HG03135 (cell line): ENCODE measurements around the gene SGIP1.
"Not testable (repeated sequence)": the region's sequence is repeated elsewhere in the genome, so short reads cannot be mapped to it uniquely, and the experiment has no call there.

Experiments
- ATAC-seq: cut with Tn5 transposase; IDR thresholded peaks from one replicate; pipeline ENCODE4 v1.9.1; 2021; ENCODE audit warnings: mild to moderate bottlenecking, moderate library complexity; ENCODE audit not compliant: unreplicated experiment

SGIP1 gene

GRCh38 chr1:66552287-66552686, 18.3 kb downstream of the SGIP1 start:
- ATAC-seq, result no peak

- no peak for ATAC-seq
Observed at GRCh38 chr1:66552829-66553228, 18.9 kb downstream of the SGIP1 start.

- ATAC-seq, result no peak
Observed at GRCh38 chr1:66553846-66554245, 19.9 kb downstream of the SGIP1 start.

GRCh38 chr1:66556161-66556611, 22.2 kb downstream of the SGIP1 start:
- no peak for ATAC-seq

- no peak for ATAC-seq
Observed at GRCh38 chr1:66557157-66557556, 23.2 kb downstream of the SGIP1 start.

- ATAC-seq, result no peak
Observed at GRCh38 chr1:66559517-66559916, 25.6 kb downstream of the SGIP1 start.

GRCh38 chr1:66562561-66562960, 28.6 kb downstream of the SGIP1 start:
- ATAC-seq, result no peak

GRCh38 chr1:66563094-66563800, 29.3 kb downstream of the SGIP1 start:
- ATAC-seq, result no peak

GRCh38 chr1:66563941-66564630, 30.1 kb downstream of the SGIP1 start:
- no peak for ATAC-seq

- ATAC-seq, result no peak
Observed at GRCh38 chr1:66570196-66570595, 36.2 kb downstream of the SGIP1 start.

- no peak for ATAC-seq
Observed at GRCh38 chr1:66571789-66572188, 37.8 kb downstream of the SGIP1 start.

GRCh38 chr1:66575739-66576138, 41.8 kb downstream of the SGIP1 start:
- no peak for ATAC-seq

GRCh38 chr1:66576645-66577044, 42.7 kb downstream of the SGIP1 start:
- no peak for ATAC-seq

GRCh38 chr1:66578841-66579240, 44.9 kb downstream of the SGIP1 start:
- ATAC-seq, result no peak

GRCh38 chr1:66580081-66580480, 46.1 kb downstream of the SGIP1 start:
- no peak for ATAC-seq

- ATAC-seq, result no peak
Observed at GRCh38 chr1:66583021-66583420, 49.1 kb downstream of the SGIP1 start.

- ATAC-seq, result no peak
Observed at GRCh38 chr1:66585002-66585401, 51.0 kb downstream of the SGIP1 start.

GRCh38 chr1:66589326-66589725, 55.4 kb downstream of the SGIP1 start:
- no peak for ATAC-seq

GRCh38 chr1:66592106-66592507, 58.2 kb downstream of the SGIP1 start:
- not testable (repeated sequence) for ATAC-seq

GRCh38 chr1:66596191-66596590, 62.2 kb downstream of the SGIP1 start:
- no peak for ATAC-seq

GRCh38 chr1:66597500-66597899, 63.5 kb downstream of the SGIP1 start:
- no peak for ATAC-seq

- no peak for ATAC-seq
Observed at GRCh38 chr1:66598670-66599069, 64.7 kb downstream of the SGIP1 start.
